ENCODE data around the gene BCR.

The BCR gene

GRCh38 chr22:23288301-23289129 lies 108.2 kb downstream of the BCR start:
- Histone ChIP-seq H3K4me1 (ENCODE audit: control insufficient read depth, insufficient read depth, low read length) (peaks cover 42% of the 10 kb centered on the region), H3K9me3 (ENCODE audit: control insufficient read depth in 2 of 2, low read length in 2 of 2) (no peaks in the 10 kb centered on the region), H3K27me3 (ENCODE audit: control insufficient read depth in 1 of 2, insufficient read depth in 2 of 2, low read length in 2 of 2) (no peaks in the 10 kb centered on the region), H3K36me3 (ENCODE audit: control insufficient read depth in 2 of 2, insufficient read depth in 2 of 2, low read length in 2 of 2) (peaks cover 26 to 62% of the 10 kb centered on the region in 2 donors), H3K9ac (ENCODE audit: low read length in 2 of 2) (no peak overlapping the region), H3K4me3 (ENCODE audit: low read length in 2 of 2) (no peak overlapping the region), H3K27ac (ENCODE audit: low read length) (no peak overlapping the region)

- Histone ChIP-seq H3K27me3 (ENCODE audit: control insufficient read depth in 1 of 2, insufficient read depth in 2 of 2, low read length in 2 of 2) (no peaks in the 10 kb centered on the region), H3K4me1 (ENCODE audit: control insufficient read depth, insufficient read depth, low read length) (peaks cover 36% of the 10 kb centered on the region), H3K9me3 (ENCODE audit: control insufficient read depth in 2 of 2, low read length in 2 of 2) (no peaks in the 10 kb centered on the region), H3K4me3 (ENCODE audit: low read length in 2 of 2) (no peak overlapping the region), H3K36me3 (ENCODE audit: control insufficient read depth in 2 of 2, insufficient read depth in 2 of 2, low read length in 2 of 2) (peaks cover 24 to 64% of the 10 kb centered on the region in 2 donors), H3K9ac (ENCODE audit: low read length in 2 of 2) (no peak overlapping the region), H3K27ac (ENCODE audit: low read length) (peak overlapping the region; percentile 58)
Measured at GRCh38 chr22:23289130-23289503, 108.8 kb downstream of the BCR start.

- Histone ChIP-seq H3K4me1 (ENCODE audit: control insufficient read depth, insufficient read depth, low read length) (peaks cover 27% of the 10 kb centered on the region), H3K9ac (ENCODE audit: low read length in 2 of 2) (peak overlapping the region in 1 of 2 donors; percentile 13), H3K9me3 (ENCODE audit: control insufficient read depth in 2 of 2, low read length in 2 of 2) (no peaks in the 10 kb centered on the region), H3K4me3 (ENCODE audit: low read length in 2 of 2) (no peak overlapping the region), H3K27me3 (ENCODE audit: control insufficient read depth in 1 of 2, insufficient read depth in 2 of 2, low read length in 2 of 2) (no peaks in the 10 kb centered on the region), H3K27ac (ENCODE audit: low read length) (peak overlapping the region; percentile 58), H3K36me3 (ENCODE audit: control insufficient read depth in 2 of 2, insufficient read depth in 2 of 2, low read length in 2 of 2) (peaks cover 27 to 61% of the 10 kb centered on the region in 2 donors)
Measured at GRCh38 chr22:23289851-23290724, 109.8 kb downstream of the BCR start.

GRCh38 chr22:23291806-23292452 lies 111.6 kb downstream of the BCR start:
- no peaks in the 10 kb centered on the region for H3K9me3 ChIP-seq (ENCODE audit: control insufficient read depth in 2 of 2, low read length in 2 of 2)

GRCh38 chr22:23292453-23293350 lies 112.4 kb downstream of the BCR start:
- Histone ChIP-seq H3K9me3 (ENCODE audit: control insufficient read depth in 2 of 2, low read length in 2 of 2) (no peaks in the 10 kb centered on the region), H3K4me1 (ENCODE audit: control insufficient read depth, insufficient read depth, low read length) (peaks cover 12% of the 10 kb centered on the region), H3K27me3 (ENCODE audit: control insufficient read depth in 1 of 2, insufficient read depth in 2 of 2, low read length in 2 of 2) (no peaks in the 10 kb centered on the region), H3K4me3 (ENCODE audit: low read length in 2 of 2) (no peak overlapping the region), H3K27ac (ENCODE audit: low read length) (no peak overlapping the region), H3K36me3 (ENCODE audit: control insufficient read depth in 2 of 2, insufficient read depth in 2 of 2, low read length in 2 of 2) (peaks cover 36 to 55% of the 10 kb centered on the region in 2 donors), H3K9ac (ENCODE audit: low read length in 2 of 2) (no peak overlapping the region)

More at GRCh38 chr22:23291806-23292452, 111.6 kb downstream of the BCR start:
- H3K4me1 ChIP-seq (ENCODE audit: control insufficient read depth, insufficient read depth, low read length), result peaks cover 12% of the 10 kb centered on the region
- H3K27me3 ChIP-seq (ENCODE audit: control insufficient read depth in 1 of 2, insufficient read depth in 2 of 2, low read length in 2 of 2), result no peaks in the 10 kb centered on the region
- peaks cover 31 to 57% of the 10 kb centered on the region in 2 donors for H3K36me3 ChIP-seq (ENCODE audit: control insufficient read depth in 2 of 2, insufficient read depth in 2 of 2, low read length in 2 of 2)
- no peak overlapping the region for H3K4me3 ChIP-seq (ENCODE audit: low read length in 2 of 2)
- H3K9ac ChIP-seq (ENCODE audit: low read length in 2 of 2), result no peak overlapping the region
- H3K27ac ChIP-seq (ENCODE audit: low read length), result no peak overlapping the region

- no peak overlapping the region for H3K4me3 ChIP-seq (ENCODE audit: low read length in 2 of 2)
- peaks cover 12% of the 10 kb centered on the region for H3K4me1 ChIP-seq (ENCODE audit: control insufficient read depth, insufficient read depth, low read length)
- H3K9me3 ChIP-seq (ENCODE audit: control insufficient read depth in 2 of 2, low read length in 2 of 2), result no peaks in the 10 kb centered on the region
- H3K27ac ChIP-seq (ENCODE audit: low read length), result no peak overlapping the region
- H3K9ac ChIP-seq (ENCODE audit: low read length in 2 of 2), result no peak overlapping the region
- H3K36me3 ChIP-seq (ENCODE audit: control insufficient read depth in 2 of 2, insufficient read depth in 2 of 2, low read length in 2 of 2), result peaks cover 40 to 56% of the 10 kb centered on the region in 2 donors
- no peaks in the 10 kb centered on the region for H3K27me3 ChIP-seq (ENCODE audit: control insufficient read depth in 1 of 2, insufficient read depth in 2 of 2, low read length in 2 of 2)
Measured at GRCh38 chr22:23293720-23294119, 113.4 kb downstream of the BCR start.

- Histone ChIP-seq H3K4me1 (ENCODE audit: control insufficient read depth, insufficient read depth, low read length) (peaks cover 10% of the 10 kb centered on the region), H3K36me3 (ENCODE audit: control insufficient read depth in 2 of 2, insufficient read depth in 2 of 2, low read length in 2 of 2) (peaks cover 40 to 55% of the 10 kb centered on the region in 2 donors), H3K9ac (ENCODE audit: low read length in 2 of 2) (no peak overlapping the region), H3K27ac (ENCODE audit: low read length) (no peak overlapping the region), H3K4me3 (ENCODE audit: low read length in 2 of 2) (no peak overlapping the region), H3K27me3 (ENCODE audit: control insufficient read depth in 1 of 2, insufficient read depth in 2 of 2, low read length in 2 of 2) (no peaks in the 10 kb centered on the region), H3K9me3 (ENCODE audit: control insufficient read depth in 2 of 2, low read length in 2 of 2) (no peaks in the 10 kb centered on the region)
Measured at GRCh38 chr22:23294221-23294620, 113.9 kb downstream of the BCR start.

GRCh38 chr22:23300476-23300875 lies 120.2 kb downstream of the BCR start:
- Histone ChIP-seq H3K9ac (ENCODE audit: low read length in 2 of 2) (no peak overlapping the region), H3K27ac (ENCODE audit: low read length) (no peak overlapping the region), H3K9me3 (ENCODE audit: control insufficient read depth in 2 of 2, low read length in 2 of 2) (no peaks in the 10 kb centered on the region), H3K36me3 (ENCODE audit: control insufficient read depth in 2 of 2, insufficient read depth in 2 of 2, low read length in 2 of 2) (peaks cover 17 to 24% of the 10 kb centered on the region in 2 donors), H3K4me3 (ENCODE audit: low read length in 2 of 2) (no peak overlapping the region), H3K4me1 (ENCODE audit: control insufficient read depth, insufficient read depth, low read length) (peaks cover 11% of the 10 kb centered on the region), H3K27me3 (ENCODE audit: control insufficient read depth in 1 of 2, insufficient read depth in 2 of 2, low read length in 2 of 2) (no peaks in the 10 kb centered on the region)

- Histone ChIP-seq H3K36me3 (ENCODE audit: control insufficient read depth in 2 of 2, insufficient read depth in 2 of 2, low read length in 2 of 2) (peaks cover 13 to 21% of the 10 kb centered on the region in 2 donors), H3K27me3 (ENCODE audit: control insufficient read depth in 1 of 2, insufficient read depth in 2 of 2, low read length in 2 of 2) (no peaks in the 10 kb centered on the region), H3K4me3 (ENCODE audit: low read length in 2 of 2) (no peak overlapping the region), H3K4me1 (ENCODE audit: control insufficient read depth, insufficient read depth, low read length) (peaks cover 22% of the 10 kb centered on the region), H3K9ac (ENCODE audit: low read length in 2 of 2) (no peak overlapping the region), H3K9me3 (ENCODE audit: control insufficient read depth in 2 of 2, low read length in 2 of 2) (no peaks in the 10 kb centered on the region), H3K27ac (ENCODE audit: low read length) (no peak overlapping the region)
Measured at GRCh38 chr22:23301591-23301990, 121.3 kb downstream of the BCR start.

Data from stomach smooth muscle (tissue), 2 donors.